Breast epithelium (tissue), 4 donors: Measurements from ENCODE around the gene GTPBP4. TPM values are rescaled to one million over a fixed set of nuclear protein-coding genes. Genes with fewer than 3 reads are reported as not detected.
"Not testable (repeated sequence)": the region's sequence is repeated elsewhere in the genome, so short reads cannot be mapped to it uniquely, and the experiment has no call there.

Source experiments
- DNase-seq, 2 donors: peaks; one replicate each; pipeline ENCODE4 v3.0.0-alpha.2; 2019; ENCODE audit warnings: low spot score in 2 of 2
- H3K27ac ChIP-seq, 2 donors: fragments of 200-600 bp; sonication (generic) in 1 of 2; one replicate each; pipeline ENCODE4 v1.5.1; 2016 to 2019; ENCODE audit warnings: mild to moderate bottlenecking in 1 of 2
- H3K27me3 ChIP-seq, 2 donors: fragments of 200-600 bp; sonication (generic) in 1 of 2; one replicate each; pipeline versions ENCODE4 v1.5.1 to v1.6.0; 2017 to 2019; ENCODE audit warnings: control low read depth in 1 of 2, mild to moderate bottlenecking in 1 of 2
- H3K36me3 ChIP-seq: fragments of 200-600 bp; one replicate; pipeline ENCODE4 v1.5.1; 2019
- H3K4me1 ChIP-seq, 2 donors: fragments of 200-600 bp; sonication (generic); one replicate each; pipeline ENCODE4 v1.5.1; 2016 to 2019; ENCODE audit warnings: control low read depth in 1 of 2
- H3K4me3 ChIP-seq, 3 donors: fragments of 200-600 bp; sonication (generic); 1 replicate in 2 of 3; 2 replicates in 1 of 3; pipeline ENCODE4 v1.5.1; 2016 to 2019; ENCODE audit warnings: mild to moderate bottlenecking in 3 of 3, moderate library complexity in 2 of 3
- H3K9me3 ChIP-seq, 2 donors: fragments of 200-600 bp; sonication (generic) in 1 of 2; one replicate each; pipeline ENCODE4 v1.5.1; 2016 to 2019; ENCODE audit warnings: control low read depth in 1 of 2
- POLR2A ChIP-seq: fragments of 450-650 bp; IDR thresholded peaks from one replicate; pipeline ENCODE4 v1.6.1; 2016; ENCODE audit warnings: antibody characterized with exemption, mild to moderate bottlenecking, moderate library complexity
- POLR2AphosphoS5 ChIP-seq, 3 donors: sonication (generic); formaldehyde crosslinking; IDR thresholded peaks; one replicate each; pipeline ENCODE4 v1.6.1; 2017; ENCODE audit warnings: antibody characterized with exemption in 3 of 3
- intact Hi-C: fragments of 100-400 bp; cut with DNase I; formaldehyde crosslinking; loops from one replicate; pipeline ENCODE4 v1.15.1; 2023; ENCODE audit warnings: low total_unique reads
- total RNA-seq, 3 donors: library from RNA; depleted of rRNA; stranded (reverse); fragments of >200 nt; gene quantifications; one replicate each; pipeline ENCODE4 v1.1.0, GENCODE V29; 2016
- TF ChIP-seq, protein P1 (sequence below), 3 donors: fragments of 450-650 bp; IDR thresholded peaks; one replicate each; pipeline ENCODE4 v1.5.1; 2016 to 2017; ENCODE audit warnings: antibody characterized with exemption in 3 of 3, mild to moderate bottlenecking in 3 of 3, moderate library complexity in 3 of 3

GTPBP4 gene
- total RNA-seq, 3 donors from 2014 or later = 32.6 to 51.2 (median 50.8) TPM

DNA sequence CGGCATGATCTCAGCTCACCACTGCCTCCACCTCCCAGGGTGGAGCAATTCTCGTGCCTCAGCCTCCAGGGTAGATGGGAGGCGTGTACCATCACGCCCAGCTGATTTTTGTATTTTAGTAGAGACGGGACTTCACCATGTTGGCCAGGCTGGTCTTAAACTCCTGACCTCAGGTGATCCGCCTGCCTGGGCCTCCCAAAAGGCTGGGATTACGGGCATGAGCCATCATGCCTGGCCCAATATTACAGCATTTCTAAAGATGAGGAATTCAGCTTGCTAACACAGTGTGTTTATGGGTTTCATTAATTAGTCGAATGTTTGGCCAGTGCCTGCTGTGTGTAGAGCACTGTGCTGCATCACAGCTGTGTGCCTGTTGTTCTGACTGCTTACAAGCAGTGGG, 71.7 kb downstream of the GTPBP4 start:
- Histone ChIP-seq H3K4me1 (peaks cover 0 to 5% of the 10 kb centered on the region in 2 donors), H3K27me3 (no peaks in the 10 kb centered on the region), H3K4me3 (no peak overlapping the region), H3K36me3 (no peaks in the 10 kb centered on the region), H3K27ac (no peak overlapping the region), H3K9me3 (no peaks in the 10 kb centered on the region)
- no peak for TF ChIP-seq POLR2A
- TF ChIP-seq, protein P1, sequence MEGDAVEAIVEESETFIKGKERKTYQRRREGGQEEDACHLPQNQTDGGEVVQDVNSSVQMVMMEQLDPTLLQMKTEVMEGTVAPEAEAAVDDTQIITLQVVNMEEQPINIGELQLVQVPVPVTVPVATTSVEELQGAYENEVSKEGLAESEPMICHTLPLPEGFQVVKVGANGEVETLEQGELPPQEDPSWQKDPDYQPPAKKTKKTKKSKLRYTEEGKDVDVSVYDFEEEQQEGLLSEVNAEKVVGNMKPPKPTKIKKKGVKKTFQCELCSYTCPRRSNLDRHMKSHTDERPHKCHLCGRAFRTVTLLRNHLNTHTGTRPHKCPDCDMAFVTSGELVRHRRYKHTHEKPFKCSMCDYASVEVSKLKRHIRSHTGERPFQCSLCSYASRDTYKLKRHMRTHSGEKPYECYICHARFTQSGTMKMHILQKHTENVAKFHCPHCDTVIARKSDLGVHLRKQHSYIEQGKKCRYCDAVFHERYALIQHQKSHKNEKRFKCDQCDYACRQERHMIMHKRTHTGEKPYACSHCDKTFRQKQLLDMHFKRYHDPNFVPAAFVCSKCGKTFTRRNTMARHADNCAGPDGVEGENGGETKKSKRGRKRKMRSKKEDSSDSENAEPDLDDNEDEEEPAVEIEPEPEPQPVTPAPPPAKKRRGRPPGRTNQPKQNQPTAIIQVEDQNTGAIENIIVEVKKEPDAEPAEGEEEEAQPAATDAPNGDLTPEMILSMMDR (IDR thresholded peaks at IDR 0.05) = no peak
- intact Hi-C loops = no loop called here
- DNase-seq = no peak

DNA sequence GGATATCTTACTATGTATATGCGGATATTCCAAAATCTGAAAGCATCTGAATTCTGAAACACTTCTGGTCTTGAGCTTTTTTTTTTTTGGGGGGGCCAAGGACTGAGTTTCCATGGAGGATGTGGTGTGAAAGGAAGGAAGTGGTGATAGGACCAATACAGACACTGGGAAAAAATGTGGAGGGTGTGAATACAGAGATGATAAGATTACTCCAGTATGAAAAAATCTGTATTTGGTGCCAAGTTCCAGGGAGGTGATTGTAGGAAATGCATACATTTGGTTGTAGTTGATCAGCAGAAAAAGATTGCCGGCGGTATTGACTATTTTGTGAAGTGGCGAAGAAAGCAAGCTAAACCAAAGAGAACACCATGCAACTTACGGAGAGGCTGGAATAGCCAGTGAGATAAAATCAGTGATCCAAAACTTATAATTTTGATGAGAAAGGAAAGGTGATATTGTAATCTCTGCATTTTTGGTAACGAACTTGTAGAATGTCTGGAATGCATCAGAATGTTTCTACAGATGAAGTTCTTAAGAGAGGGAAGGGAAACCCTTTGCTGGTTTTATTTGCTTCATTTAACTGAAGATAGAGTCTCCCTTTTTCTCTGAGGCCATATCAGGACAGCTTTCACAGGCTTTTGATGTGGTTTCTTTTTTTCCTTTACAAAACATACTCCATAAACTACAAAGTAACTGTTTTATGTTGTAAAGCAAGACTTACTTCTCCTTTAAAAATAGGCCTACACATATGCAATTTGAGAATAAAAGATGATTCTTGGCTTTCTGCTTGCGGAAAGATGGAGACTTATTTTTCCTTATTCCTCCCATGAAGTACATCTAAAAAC, 73.9 kb downstream of the GTPBP4 start:
- Histone ChIP-seq H3K4me1 (no peaks in the 10 kb centered on the region), H3K4me3 (no peak overlapping the region), H3K27ac (no peak overlapping the region), H3K9me3 (no peaks in the 10 kb centered on the region), H3K36me3 (no peaks in the 10 kb centered on the region), H3K27me3 (no peaks in the 10 kb centered on the region)
- intact Hi-C loops = no loop called here
- no peak for TF ChIP-seq POLR2A
- TF ChIP-seq POLR2AphosphoS5 (IDR thresholded peaks at IDR 0.05) = no peak
- TF ChIP-seq, protein P1 (IDR thresholded peaks at IDR 0.05) = no peak
- DNase-seq = no peak

DNA sequence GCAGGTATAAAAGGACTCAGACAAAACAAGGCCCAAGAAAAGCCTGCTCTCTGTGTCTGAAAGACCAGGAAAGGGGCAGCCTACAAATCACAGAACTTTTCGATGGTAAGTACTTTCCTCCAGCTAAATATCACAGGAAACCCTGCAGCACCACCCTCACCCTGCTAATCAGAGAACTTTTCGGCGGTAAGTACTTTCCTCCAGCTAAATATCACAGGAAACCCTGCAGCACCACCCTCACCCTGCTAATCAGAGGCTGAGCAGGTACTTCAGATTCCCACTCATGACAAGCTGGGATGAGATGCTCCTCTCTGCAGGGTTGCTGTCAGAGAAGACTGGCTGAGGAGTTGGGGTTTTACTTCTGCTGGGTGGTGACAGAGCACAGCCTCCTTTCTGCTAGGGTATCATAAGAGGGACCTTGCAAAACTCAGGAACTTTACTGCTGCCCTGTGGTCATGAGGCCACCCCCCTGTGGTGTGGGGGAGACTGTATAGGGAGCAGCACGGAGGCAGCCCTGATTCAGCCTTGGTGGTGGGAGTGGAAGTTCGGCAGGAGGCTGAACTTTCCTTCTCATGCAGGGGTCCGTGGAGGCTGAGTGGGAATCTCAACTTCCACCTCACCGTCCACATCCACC, 75.1 kb downstream of the GTPBP4 start:
- no peaks in the 10 kb centered on the region for H3K9me3 ChIP-seq
- no peaks in the 10 kb centered on the region for H3K27me3 ChIP-seq
- TF ChIP-seq POLR2A (no peak), POLR2AphosphoS5 (IDR thresholded peaks at IDR 0.05) (no peak)
- TF ChIP-seq, protein P1 (IDR thresholded peaks at IDR 0.05) = no peak
- H3K4me1 ChIP-seq = no peaks in the 10 kb centered on the region
- intact Hi-C loops = no loop called here
- no peaks in the 10 kb centered on the region for H3K36me3 ChIP-seq
- H3K27ac ChIP-seq = no peak overlapping the region
- no peak for DNase-seq
- no peak overlapping the region for H3K4me3 ChIP-seq

DNA sequence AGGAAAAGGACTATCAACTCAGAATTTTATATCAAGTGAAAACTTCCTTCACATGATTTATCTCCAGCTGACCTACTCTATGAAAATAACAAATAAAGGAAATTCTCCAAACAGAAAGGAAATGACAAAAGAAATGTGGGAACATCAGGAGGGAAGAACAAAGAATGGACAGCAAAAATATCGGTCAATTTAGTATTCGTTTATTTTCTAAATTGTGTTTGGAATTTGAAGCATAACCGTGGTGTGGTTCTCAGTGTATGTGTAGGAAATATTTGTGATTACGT, 76.7 kb downstream of the GTPBP4 start:
- no peak for DNase-seq
- no peaks in the 10 kb centered on the region for H3K9me3 ChIP-seq
- intact Hi-C loops = no loop called here
- no peak overlapping the region for H3K27ac ChIP-seq
- no peak overlapping the region for H3K4me3 ChIP-seq
- TF ChIP-seq, protein P1 (IDR thresholded peaks at IDR 0.05) = no peak
- TF ChIP-seq POLR2A (no peak), POLR2AphosphoS5 (IDR thresholded peaks at IDR 0.05) (no peak)
- H3K27me3 ChIP-seq = no peaks in the 10 kb centered on the region
- H3K4me1 ChIP-seq = no peaks in the 10 kb centered on the region
- no peaks in the 10 kb centered on the region for H3K36me3 ChIP-seq

DNA sequence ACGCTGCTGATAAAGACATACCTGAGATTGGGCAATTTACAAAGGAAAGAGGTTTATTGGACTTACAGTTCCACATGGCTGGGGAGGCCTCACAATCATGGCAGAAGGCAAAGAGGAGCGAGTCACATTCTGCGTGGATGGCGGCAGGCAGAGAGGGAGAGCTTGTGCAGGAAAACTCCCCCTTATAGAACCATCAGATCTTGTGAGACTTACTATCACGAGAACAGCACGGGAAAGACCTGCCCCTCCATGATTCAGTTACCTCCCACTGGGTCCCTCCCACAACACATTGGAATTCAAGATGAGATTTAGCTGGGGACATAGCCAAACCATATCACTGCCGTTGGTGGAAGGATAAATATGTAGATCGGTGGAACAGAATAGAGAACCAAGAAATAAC, 78.5 kb downstream of the GTPBP4 start:
- H3K27me3 ChIP-seq, H3K4me3 ChIP-seq, H3K9me3 ChIP-seq, H3K36me3 ChIP-seq, intact Hi-C loops, DNase-seq, H3K27ac ChIP-seq, H3K4me1 ChIP-seq: not testable (repeated sequence)
